B cell (primary cell): ENCODE data around the gene MYPOP. TPM values are rescaled to one million over a fixed set of nuclear protein-coding genes. Genes with fewer than 3 reads are reported as not detected.
"Not testable (repeated sequence)": the region's sequence is repeated elsewhere in the genome, so short reads cannot be mapped to it uniquely, and the experiment has no call there.

Source experiments
- ATAC-seq: fragments of 200-7000 bp; cut with Tn5 transposase; one replicate; pipeline ENCODE4 v1.10.0; 2021; ENCODE audit warnings: low read depth, mild to moderate bottlenecking, moderate number of reproducible peaks, moderate library complexity
- CTCF ChIA-PET: fragments of 350-600 bp; sonication (Branson Sonifier 250); formaldehyde crosslinking; loops from one replicate; lab custom pipeline; 2021; ENCODE audit warnings: antibody characterized with exemption, inconsistent platforms; lab: Charles Lee
- POLR2A ChIA-PET: fragments of 350-600 bp; sonication (Branson Sonifier 250); formaldehyde crosslinking; loops from one replicate; lab custom pipeline; 2021; ENCODE audit warnings: antibody characterized with exemption; lab: Charles Lee
- DNase-seq: peaks from one replicate; pipeline ENCODE4 v3.0.0; 2013
- H2AFZ ChIP-seq: 2 replicates; pipeline ENCODE4 v1.6.1; 2012; ENCODE audit warnings: mild to moderate bottlenecking, low read depth, low read length; ENCODE audit not compliant: insufficient read depth, poor library complexity, severe bottlenecking
- H3K27ac ChIP-seq, 2 donors: 1 replicate in 1 of 2; 2 replicates in 1 of 2; pipeline ENCODE4 v1.5.1; 2012 to 2013; ENCODE audit warnings: low read length in 2 of 2, mild to moderate bottlenecking in 2 of 2, moderate library complexity in 1 of 2
- H3K27me3 ChIP-seq, 4 experiments: fragments of 200-600 bp in 1 of 4; sonication (generic) in 1 of 4; replicated peaks in 1 of 4; 1 replicate in 2 of 4; 2 replicates in 2 of 4; pipeline versions ENCODE4 v1.6.1 to v1.7.0; 2013 to 2016; ENCODE audit warnings: low read length in 3 of 4, mild to moderate bottlenecking in 2 of 4, mixed read lengths in 1 of 4, moderate library complexity in 1 of 4; ENCODE audit not compliant: insufficient read depth in 4 of 4, control insufficient read depth in 3 of 4; ENCODE audit errors: control extremely low read depth in 1 of 4
- H3K36me3 ChIP-seq, 2 experiments: replicated peaks in 1 of 2; 1 replicate in 1 of 2; 2 replicates in 1 of 2; pipeline versions ENCODE4 v1.6.1 to v1.7.1; 2013; ENCODE audit warnings: low read length in 1 of 2; ENCODE audit not compliant: insufficient read depth in 2 of 2, control insufficient read depth in 1 of 2; ENCODE audit errors: control extremely low read depth in 1 of 2, extremely low read depth in 1 of 2
- H3K4me1 ChIP-seq, 2 donors: fragments of 200-600 bp in 1 of 2; sonication (generic) in 1 of 2; 1 replicate in 1 of 2; 2 replicates in 1 of 2; pipeline versions ENCODE4 v1.5.1 to v1.6.1; 2013 to 2017; ENCODE audit warnings: low read length in 2 of 2; ENCODE audit not compliant: control insufficient read depth in 2 of 2, insufficient read depth in 2 of 2
- H3K4me2 ChIP-seq: replicated peaks from 2 replicates; pipeline ENCODE3; 2012; ENCODE audit warnings: mild to moderate bottlenecking, low read depth, low read length; ENCODE audit not compliant: poor library complexity, severe bottlenecking
- H3K4me3 ChIP-seq, 5 experiments: fragments of 200-600 bp in 1 of 5; sonication (generic) in 1 of 5; 1 replicate in 3 of 5; 2 replicates in 2 of 5; pipeline versions ENCODE4 v1.5.1 to v1.7.0; 2011 to 2016; ENCODE audit warnings: low read length in 4 of 5, mild to moderate bottlenecking in 4 of 5, low read depth in 2 of 5, control low read depth in 1 of 5, moderate library complexity in 1 of 5; ENCODE audit not compliant: insufficient read depth in 1 of 5; ENCODE audit errors: control extremely low read depth in 1 of 5, extremely low read depth in 1 of 5
- H3K79me2 ChIP-seq: fragments of 200-600 bp; sonication (generic); one replicate; pipeline ENCODE4 v1.6.0; 2016; ENCODE audit warnings: low read length; ENCODE audit not compliant: control insufficient read depth, insufficient read depth
- H3K9ac ChIP-seq: fragments of 200-600 bp; sonication (generic); 2 replicates; pipeline ENCODE4 v1.6.1; 2017; ENCODE audit warnings: mild to moderate bottlenecking, low read length, moderate library complexity
- H3K9me3 ChIP-seq, 3 donors: one replicate each; pipeline versions ENCODE4 v1.6.1 to v1.7.1; 2013; ENCODE audit warnings: low read length in 2 of 3; ENCODE audit not compliant: control insufficient read depth in 2 of 3, insufficient read depth in 1 of 3; ENCODE audit errors: control extremely low read depth in 1 of 3
- H4K20me1 ChIP-seq: 2 replicates; pipeline ENCODE4 v1.6.0; 2012; ENCODE audit warnings: mild to moderate bottlenecking, low read length; ENCODE audit not compliant: insufficient read depth, control insufficient read depth, poor library complexity, severe bottlenecking
- H3K27ac Mint-ChIP-seq: one replicate; pipeline ENCODE4 v1.8.0; 2021; ENCODE audit warnings: mixed read lengths
- H3K27me3 Mint-ChIP-seq: one replicate; pipeline ENCODE4 v1.8.0; 2021; ENCODE audit warnings: mixed read lengths
- H3K4me1 Mint-ChIP-seq: one replicate; pipeline ENCODE4 v1.8.0; 2021; ENCODE audit warnings: mixed read lengths
- H3K4me3 Mint-ChIP-seq: one replicate; pipeline ENCODE4 v1.8.0; 2021; ENCODE audit warnings: mixed read lengths
- H3K9me3 Mint-ChIP-seq: one replicate; pipeline ENCODE4 v1.8.0; 2022; ENCODE audit warnings: mixed read lengths; ENCODE audit not compliant: insufficient read depth
- EZH2 ChIP-seq: IDR thresholded peaks from 2 replicates; pipeline ENCODE4 v1.6.1; 2012; ENCODE audit warnings: borderline replicate concordance, low read depth, mild to moderate bottlenecking, moderate library complexity, low read length; ENCODE audit not compliant: insufficient read depth, poor library complexity, severe bottlenecking
- WGBS: methylation state at CpG from one replicate; pipeline ENCODE4 v1.1.5; 2013; ENCODE audit warnings: missing lambda C conversion rate; ENCODE audit not compliant: insufficient coverage; 5-methylcytosine and 5-hydroxymethylcytosine counted together
- intact Hi-C: fragments of 100-400 bp; cut with micrococcal nuclease; formaldehyde crosslinking; loops from one replicate; pipeline ENCODE4 v1.10.0; 2022
- polyA plus RNA-seq: library from polyadenylated mRNA; depleted of rRNA; stranded (reverse); fragments of >200 nt; gene quantifications from 2 replicates; pipeline ENCODE4 v1.2.3, GENCODE V29; 2012
- total RNA-seq, 2 donors: library from RNA; stranded (reverse); fragments of 120-200 nt in 1 of 2; gene quantifications; 1 replicate in 1 of 2; 2 replicates in 1 of 2; pipeline versions ENCODE4 v1.2.3 to v1.2.4, GENCODE V29; 2013 to 2022
- TF ChIP-seq, protein P1 (sequence below): fragments of 200-600 bp; IDR thresholded peaks from one replicate; pipeline ENCODE4 v1.8.0; 2022; ENCODE audit warnings: antibody characterized with exemption, mild to moderate bottlenecking

The MYPOP gene
- total and polyA plus RNA-seq, 2 donors (not counting 1 experiment from before 2014, with no cell fraction given): 5.7 to 12.1 TPM

DNA sequence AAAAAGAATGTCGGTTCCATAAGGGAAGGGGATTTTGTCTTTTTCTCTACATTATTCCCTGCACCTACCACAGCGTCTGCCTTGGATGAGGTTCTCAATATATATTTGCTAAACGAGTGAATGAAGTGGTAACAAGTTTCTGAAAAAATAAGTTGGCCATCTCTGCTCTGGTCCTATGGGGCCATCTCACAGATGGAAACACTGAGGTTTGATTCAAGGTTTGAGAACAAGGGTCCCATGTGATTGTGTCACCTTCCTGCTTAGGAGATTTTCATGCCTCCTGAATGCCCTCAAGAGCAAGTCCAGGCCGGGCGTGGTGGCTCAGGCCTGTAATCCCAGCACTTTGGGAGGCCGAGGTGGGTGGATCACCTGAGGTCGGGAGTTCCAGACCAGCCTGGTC is 3.2 kb downstream of the MYPOP start:
- no peaks in the 10 kb centered on the region for H3K27me3 Mint-ChIP-seq
- no peak overlapping the region for H3K4me2 ChIP-seq
- no peaks in the 10 kb centered on the region for H3K27me3 ChIP-seq
- peaks cover 3 to 9% of the 10 kb centered on the region in 2 experiments for H3K36me3 ChIP-seq
- no peak for ATAC-seq
- H3K9ac ChIP-seq: no peak overlapping the region
- H3K27ac Mint-ChIP-seq: no peak overlapping the region
- peaks cover 38% of the 10 kb centered on the region for H3K4me1 Mint-ChIP-seq
- no peak overlapping the region for H3K27ac ChIP-seq
- no peak overlapping the region for H2AFZ ChIP-seq
- TF ChIP-seq EZH2: no peak
- TF ChIP-seq, protein P1, sequence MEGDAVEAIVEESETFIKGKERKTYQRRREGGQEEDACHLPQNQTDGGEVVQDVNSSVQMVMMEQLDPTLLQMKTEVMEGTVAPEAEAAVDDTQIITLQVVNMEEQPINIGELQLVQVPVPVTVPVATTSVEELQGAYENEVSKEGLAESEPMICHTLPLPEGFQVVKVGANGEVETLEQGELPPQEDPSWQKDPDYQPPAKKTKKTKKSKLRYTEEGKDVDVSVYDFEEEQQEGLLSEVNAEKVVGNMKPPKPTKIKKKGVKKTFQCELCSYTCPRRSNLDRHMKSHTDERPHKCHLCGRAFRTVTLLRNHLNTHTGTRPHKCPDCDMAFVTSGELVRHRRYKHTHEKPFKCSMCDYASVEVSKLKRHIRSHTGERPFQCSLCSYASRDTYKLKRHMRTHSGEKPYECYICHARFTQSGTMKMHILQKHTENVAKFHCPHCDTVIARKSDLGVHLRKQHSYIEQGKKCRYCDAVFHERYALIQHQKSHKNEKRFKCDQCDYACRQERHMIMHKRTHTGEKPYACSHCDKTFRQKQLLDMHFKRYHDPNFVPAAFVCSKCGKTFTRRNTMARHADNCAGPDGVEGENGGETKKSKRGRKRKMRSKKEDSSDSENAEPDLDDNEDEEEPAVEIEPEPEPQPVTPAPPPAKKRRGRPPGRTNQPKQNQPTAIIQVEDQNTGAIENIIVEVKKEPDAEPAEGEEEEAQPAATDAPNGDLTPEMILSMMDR: no peak
- H3K4me3 ChIP-seq: no peak overlapping the region
- no peaks in the 10 kb centered on the region for H3K9me3 Mint-ChIP-seq
- H3K9me3 ChIP-seq: no peaks in the 10 kb centered on the region
- ChIA-PET CTCF (no interaction called here), POLR2A (no interaction called here)
- no peaks in the 10 kb centered on the region for H4K20me1 ChIP-seq
- 97% methylated on average over 4 of the region's 7 CpGs for WGBS
- H3K4me1 ChIP-seq: peaks cover 23 to 33% of the 10 kb centered on the region in 2 donors
- DNase-seq: no peak
- intact Hi-C loops: no loop called here
- no peak overlapping the region for H3K4me3 Mint-ChIP-seq
- peaks cover 20% of the 10 kb centered on the region for H3K79me2 ChIP-seq

DNA sequence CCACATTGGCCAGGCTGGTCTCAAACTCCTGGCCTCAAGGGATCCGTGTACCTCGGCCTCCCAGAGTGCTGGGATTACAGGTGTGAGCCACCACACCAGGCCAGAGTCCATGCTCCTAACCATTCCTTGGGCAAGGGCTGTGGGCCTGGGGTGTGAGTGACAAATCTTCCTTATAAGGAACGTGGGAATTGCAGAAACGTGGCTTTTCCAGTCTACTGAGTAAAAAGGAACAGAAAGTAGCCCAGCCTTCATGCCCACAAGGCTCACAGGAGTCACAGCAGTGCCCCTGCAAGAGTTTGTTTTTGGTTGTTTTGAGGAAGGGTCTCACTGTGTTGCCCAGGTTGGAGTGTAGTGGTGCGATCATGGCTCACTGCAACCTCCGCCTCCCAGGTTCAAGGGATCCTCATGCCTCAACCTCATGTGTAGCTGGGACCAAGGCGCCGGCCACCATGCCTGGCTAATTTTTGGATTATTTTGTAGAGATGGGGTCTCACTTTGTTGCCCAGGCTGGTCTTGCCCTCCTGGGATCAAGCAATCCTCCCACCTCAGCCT is 5.1 kb downstream of the MYPOP start:
- H3K4me3 ChIP-seq: no peak overlapping the region
- Mint-ChIP-seq H3K4me3 (no peak overlapping the region), H3K4me1 (peaks cover 32% of the 10 kb centered on the region), H3K27me3 (no peaks in the 10 kb centered on the region), H3K9me3 (no peaks in the 10 kb centered on the region), H3K27ac (no peak overlapping the region)
- no peak overlapping the region for H3K9ac ChIP-seq
- no peak for TF ChIP-seq EZH2
- TF ChIP-seq, protein P1: no peak
- peaks cover 3 to 9% of the 10 kb centered on the region in 2 experiments for H3K36me3 ChIP-seq
- H3K9me3 ChIP-seq: no peaks in the 10 kb centered on the region
- H3K4me1 ChIP-seq: peaks cover 19 to 26% of the 10 kb centered on the region in 2 donors
- CTCF ChIA-PET: no interaction called here
- no peaks in the 10 kb centered on the region for H3K27me3 ChIP-seq
- H3K4me2 ChIP-seq: peak overlapping the region; percentile 2
- ATAC-seq: no peak
- POLR2A ChIA-PET: interaction anchor here (0.6 kb wide), 1 partner anchor 221 kb away, joined by 4 read pairs; no protein-coding TSS in a partner anchor
- intact Hi-C loops: no loop called here
- WGBS: 57% methylated on average over 5 of the region's 8 CpGs
- no peaks in the 10 kb centered on the region for H4K20me1 ChIP-seq
- H3K27ac ChIP-seq: no peak overlapping the region
- H3K79me2 ChIP-seq: peaks cover 19% of the 10 kb centered on the region
- no peak overlapping the region for H2AFZ ChIP-seq
- DNase-seq: no peak

DNA sequence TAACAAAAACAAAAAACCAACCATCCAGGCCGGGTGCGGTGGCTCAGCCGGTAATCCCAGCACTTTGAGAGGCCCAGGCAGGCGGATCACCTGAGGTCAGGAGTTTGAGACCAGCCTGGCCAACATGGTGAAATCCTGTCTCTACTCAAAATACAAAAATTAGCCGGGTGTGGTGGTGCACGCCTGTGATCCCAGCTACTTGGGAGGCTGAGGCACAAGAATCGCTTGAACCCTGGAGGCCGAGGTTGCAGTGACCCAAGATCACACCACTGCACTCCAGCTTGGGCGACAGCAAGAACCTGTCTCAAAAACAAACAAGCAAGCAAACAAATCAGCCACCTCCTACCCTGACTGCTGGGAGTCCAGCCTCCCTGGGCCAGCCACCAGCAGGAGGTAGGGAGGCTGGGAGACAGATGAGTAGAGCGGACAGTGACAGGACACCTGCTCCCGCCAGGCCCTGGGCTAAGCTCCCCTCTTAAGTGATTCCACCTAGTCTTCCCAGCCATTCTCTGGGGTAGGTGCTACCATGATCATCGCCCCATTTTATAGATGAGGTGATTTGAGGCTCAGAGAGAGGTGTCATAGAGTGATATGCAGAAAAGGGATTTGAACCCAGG is 6.3 kb downstream of the MYPOP start:
- H3K4me3 ChIP-seq, H4K20me1 ChIP-seq, H3K4me3 Mint-ChIP-seq, ATAC-seq, H3K27me3 Mint-ChIP-seq, H3K36me3 ChIP-seq, DNase-seq, H3K27me3 ChIP-seq, H3K9me3 Mint-ChIP-seq, H3K27ac ChIP-seq, intact Hi-C loops, H3K9me3 ChIP-seq, CTCF ChIA-PET, H3K27ac Mint-ChIP-seq, H3K9ac ChIP-seq, H2AFZ ChIP-seq, POLR2A ChIA-PET, H3K4me2 ChIP-seq: not testable (repeated sequence)
- H3K79me2 ChIP-seq: peaks cover 10% of the 10 kb centered on the region
- 93% methylated on average over 6 of the region's 12 CpGs for WGBS
- H3K4me1 ChIP-seq: peaks cover 14 to 22% of the 10 kb centered on the region in 2 donors
- peaks cover 27% of the 10 kb centered on the region for H3K4me1 Mint-ChIP-seq
